Measurements from ENCODE around the gene GARNL3.

Gene GARNL3

GRCh38 chr9:127341152-127341551 lies 76.6 kb downstream of the GARNL3 start:
- TF ChIP-seq CTCF (IDR thresholded peaks at IDR 0.05; ENCODE audit: control insufficient read depth, extremely low read depth, insufficient read depth) = no peak
- no peak overlapping the region for H3K4me3 ChIP-seq (ENCODE audit: low read depth, low read length)
- DNase-seq (ENCODE audit: low read depth) = no peak

GRCh38 chr9:127344368-127345000 lies 79.9 kb downstream of the GARNL3 start:
- no peak for DNase-seq (ENCODE audit: low read depth)

GRCh38 chr9:127345566-127345965 lies 81.0 kb downstream of the GARNL3 start:
- no peak overlapping the region for H3K4me3 ChIP-seq (ENCODE audit: low read depth, low read length)
- TF ChIP-seq CTCF (IDR thresholded peaks at IDR 0.05; ENCODE audit: control insufficient read depth, extremely low read depth, insufficient read depth) = no peak
- DNase-seq (ENCODE audit: low read depth) = no peak

More at GRCh38 chr9:127344368-127345000, 79.9 kb downstream of the GARNL3 start:
- TF ChIP-seq CTCF (IDR thresholded peaks at IDR 0.05; ENCODE audit: control insufficient read depth, extremely low read depth, insufficient read depth) = no peak
- no peak overlapping the region for H3K4me3 ChIP-seq (ENCODE audit: low read depth, low read length)

GRCh38 chr9:127346584-127346983 lies 82.0 kb downstream of the GARNL3 start:
- H3K4me3 ChIP-seq (ENCODE audit: low read depth, low read length) = no peak overlapping the region
- no peak for DNase-seq (ENCODE audit: low read depth)
- no peak for TF ChIP-seq CTCF (IDR thresholded peaks at IDR 0.05; ENCODE audit: control insufficient read depth, extremely low read depth, insufficient read depth)

- peak; percentile 34 for DNase-seq (ENCODE audit: low read depth)
Measured at GRCh38 chr9:127347831-127348776, 83.5 kb downstream of the GARNL3 start.

GRCh38 chr9:127349483-127350113 lies 85.0 kb downstream of the GARNL3 start:
- H3K4me3 ChIP-seq (ENCODE audit: low read depth, low read length) = no peak overlapping the region
- no peak for TF ChIP-seq CTCF (IDR thresholded peaks at IDR 0.05; ENCODE audit: control insufficient read depth, extremely low read depth, insufficient read depth)
- no peak for DNase-seq (ENCODE audit: low read depth)

More at GRCh38 chr9:127347831-127348776, 83.5 kb downstream of the GARNL3 start:
- no peak overlapping the region for H3K4me3 ChIP-seq (ENCODE audit: low read depth, low read length)
- peak; percentile 83 for TF ChIP-seq CTCF (IDR thresholded peaks at IDR 0.05; ENCODE audit: control insufficient read depth, extremely low read depth, insufficient read depth)
